PC-9 (cell line): ENCODE data around the gene ZNF362. TPM values are rescaled to one million over a fixed set of nuclear protein-coding genes. Genes with fewer than 3 reads are reported as not detected.

Experiments
- BruUV-seq: library from RNA; stranded (reverse); fragments of 400-500 nt; replicated peaks from 2 replicates; lab custom pipeline; 2021; lab: Mats Ljungman, UMichigan
- CTCF ChIA-PET: fragments of 300-600 bp; sonication (Branson Sonifier 250); formaldehyde crosslinking; loops from one replicate; lab custom pipeline; 2022; ENCODE audit warnings: antibody characterized with exemption; lab: Charles Lee
- POLR2A ChIA-PET: fragments of 300-600 bp; sonication (Branson Sonifier 250); formaldehyde crosslinking; loops from one replicate; lab custom pipeline; 2022; ENCODE audit warnings: antibody characterized with exemption; ENCODE audit not compliant: unreplicated experiment; lab: Charles Lee
- DNase-seq, 2 experiments: peaks; one replicate each; pipeline versions ENCODE4 v3.0.0 to v3.0.0-alpha.2; 2015 to 2022; ENCODE audit warnings: mixed read lengths in 1 of 2
- H2AFZ ChIP-seq: fragments of 200-600 bp; sonication (generic); 2 replicates; pipeline ENCODE4 v1.8.1; 2017; ENCODE audit warnings: antibody characterized with exemption
- H3F3A ChIP-seq: fragments of 200-600 bp; sonication (generic); 2 replicates; pipeline ENCODE4 v1.8.1; 2017; ENCODE audit warnings: antibody characterized with exemption, mild to moderate bottlenecking, low read depth; ENCODE audit not compliant: insufficient read depth
- H3K27ac ChIP-seq: fragments of 200-600 bp; sonication (generic); 2 replicates; pipeline ENCODE4 v1.6.1; 2016; ENCODE audit warnings: mixed run types
- H3K27me3 ChIP-seq: fragments of 200-600 bp; sonication (generic); 2 replicates; pipeline ENCODE4 v1.6.1; 2016; ENCODE audit warnings: low read depth, mixed run types; ENCODE audit not compliant: insufficient read depth
- H3K36me3 ChIP-seq: fragments of 200-600 bp; sonication (generic); 2 replicates; pipeline ENCODE4 v1.6.1; 2016; ENCODE audit warnings: low read depth, mixed run types
- H3K4me1 ChIP-seq: fragments of 200-600 bp; sonication (generic); replicated peaks from 2 replicates; pipeline ENCODE4 v1.6.1; 2016; ENCODE audit warnings: mixed run types; ENCODE audit not compliant: insufficient read depth
- H3K4me2 ChIP-seq: fragments of 200-600 bp; sonication (generic); 2 replicates; pipeline ENCODE4 v1.6.1; 2017; ENCODE audit warnings: mixed run types
- H3K4me3 ChIP-seq: fragments of 200-600 bp; sonication (generic); 2 replicates; pipeline ENCODE4 v1.6.1; 2016; ENCODE audit warnings: mixed run types
- H3K79me2 ChIP-seq: fragments of 200-600 bp; sonication (generic); 2 replicates; pipeline ENCODE4 v1.6.1; 2017; ENCODE audit warnings: low read depth, mixed run types
- H3K9me2 ChIP-seq: fragments of 200-600 bp; sonication (generic); 2 replicates; pipeline ENCODE4 v1.8.1; 2017; ENCODE audit warnings: mild to moderate bottlenecking; ENCODE audit not compliant: insufficient read depth
- H3K9me3 ChIP-seq: fragments of 200-600 bp; sonication (generic); 2 replicates; pipeline ENCODE4 v1.8.1; 2016; ENCODE audit warnings: low read depth; ENCODE audit not compliant: insufficient read depth
- H4K20me1 ChIP-seq: fragments of 200-600 bp; sonication (generic); 2 replicates; pipeline ENCODE4 v1.8.1; 2017; ENCODE audit not compliant: insufficient read depth
- CTCF ChIP-seq: fragments of 200-600 bp; sonication (generic); conservative IDR thresholded peaks from 2 replicates; pipeline ENCODE4 v1.6.1; 2017; ENCODE audit warnings: mixed run types, antibody characterized with exemption, mild to moderate bottlenecking, moderate library complexity
- EZH2 ChIP-seq: fragments of 200-600 bp; sonication (generic); IDR thresholded peaks from 2 replicates; pipeline ENCODE4 v1.8.0; 2017; ENCODE audit warnings: antibody characterized with exemption, low read depth
- intact Hi-C: fragments of 100-400 bp; cut with micrococcal nuclease; formaldehyde crosslinking; loops from one replicate; pipeline ENCODE4 v1.10.0; 2022; ENCODE audit not compliant: unreplicated experiment
- total RNA-seq: library from RNA; stranded (reverse); gene quantifications from 2 replicates; pipeline ENCODE4 v1.2.3, GENCODE V29; 2021

Gene ZNF362
- total RNA-seq, 1 experiment from 2014 or later, result 33.1 TPM

DNA sequence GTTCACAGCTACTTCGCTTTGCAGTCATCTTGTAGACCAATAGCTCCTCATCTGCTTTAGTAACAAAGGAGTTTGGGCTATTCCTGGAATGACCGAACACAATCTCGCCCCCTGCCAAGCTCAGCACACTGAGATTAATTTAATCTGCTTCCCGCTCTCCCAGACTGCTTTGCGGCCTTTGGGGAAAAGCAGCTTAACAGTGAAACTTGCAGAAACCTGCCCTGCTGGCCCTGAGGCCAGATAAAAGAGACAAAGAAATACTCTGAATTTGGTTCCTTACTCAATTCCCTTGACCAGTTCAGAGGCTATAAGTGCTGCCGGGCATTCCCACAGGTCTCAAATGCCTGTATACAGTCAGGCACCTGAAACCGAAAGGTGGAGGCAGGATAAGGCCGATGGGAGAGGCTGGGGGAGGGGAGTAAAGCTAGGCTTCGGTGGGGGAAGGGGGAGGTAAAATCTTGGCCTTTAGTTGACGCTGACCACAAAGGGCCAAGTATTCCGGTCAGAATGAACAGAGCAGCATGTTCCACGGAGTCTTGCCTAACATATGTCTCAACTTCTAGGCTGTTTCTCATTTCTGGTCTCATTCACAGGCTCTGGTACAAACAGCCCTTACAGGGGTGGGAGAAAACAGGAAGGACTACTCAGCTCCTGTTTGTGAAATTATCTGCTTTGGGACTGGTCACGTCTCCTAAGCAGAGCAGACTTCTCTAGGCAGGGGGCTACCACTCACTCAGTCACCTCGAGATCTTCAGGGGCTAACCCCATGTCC, 82.3 kb downstream of the ZNF362 start:
- Histone ChIP-seq H3K36me3 (peaks cover 53% of the 10 kb centered on the region), H3K4me2 (no peak overlapping the region), H4K20me1 (peaks cover 98% of the 10 kb centered on the region), H3K4me3 (no peak overlapping the region), H3F3A (peaks cover 40% of the 10 kb centered on the region), H3K27me3 (no peaks in the 10 kb centered on the region), H3K4me1 (peaks cover 31% of the 10 kb centered on the region), H3K9me3 (no peaks in the 10 kb centered on the region), H3K27ac (no peak overlapping the region; the same call in 1 of the 2 replicates), H3K79me2 (peaks cover 97% of the 10 kb centered on the region), H2AFZ (no peak overlapping the region), H3K9me2 (no peaks in the 10 kb centered on the region)
- intact Hi-C loops, result no loop called here
- CTCF ChIA-PET, result no interaction called here
- no peak for DNase-seq
- POLR2A ChIA-PET, result interaction anchor here (1.0 kb wide), 1 partner anchor 12 kb away, joined by 3 read pairs; no protein-coding TSS in a partner anchor
- no TSS peak for BruUV-seq
- TF ChIP-seq EZH2 (no peak), CTCF (no peak)

GRCh38 chr1:33339413-33339812, 83.1 kb downstream of the ZNF362 start:
- H3K9me3 ChIP-seq, result no peaks in the 10 kb centered on the region
- H3K27me3 ChIP-seq, result no peaks in the 10 kb centered on the region
- TF ChIP-seq EZH2 (no peak), CTCF (no peak)
- intact Hi-C loops, result no loop called here
- peaks cover 96% of the 10 kb centered on the region for H4K20me1 ChIP-seq
- H2AFZ ChIP-seq, result no peak overlapping the region
- ChIA-PET POLR2A (no interaction called here), CTCF (no interaction called here)
- H3K9me2 ChIP-seq, result no peaks in the 10 kb centered on the region
- no peak overlapping the region for H3K4me2 ChIP-seq
- BruUV-seq, result no TSS peak
- peaks cover 56% of the 10 kb centered on the region for H3K36me3 ChIP-seq
- H3K4me1 ChIP-seq, result peaks cover 38% of the 10 kb centered on the region
- no peak overlapping the region for H3K27ac ChIP-seq
- DNase-seq, result no peak
- H3K79me2 ChIP-seq, result peaks cover 98% of the 10 kb centered on the region
- H3F3A ChIP-seq, result peaks cover 47% of the 10 kb centered on the region; the same call in 1 of the 2 replicates
- no peak overlapping the region for H3K4me3 ChIP-seq

- H3K4me3 ChIP-seq, result no peak overlapping the region
- peaks cover 51% of the 10 kb centered on the region; the same call in 1 of the 2 replicates for H3F3A ChIP-seq
- peaks cover 98% of the 10 kb centered on the region for H3K79me2 ChIP-seq
- H3K36me3 ChIP-seq, result peaks cover 58% of the 10 kb centered on the region
- intact Hi-C loops, result no loop called here
- no TSS peak for BruUV-seq
- CTCF ChIA-PET, result no interaction called here
- H3K9me3 ChIP-seq, result no peaks in the 10 kb centered on the region
- no peaks in the 10 kb centered on the region for H3K27me3 ChIP-seq
- H4K20me1 ChIP-seq, result peaks cover 78% of the 10 kb centered on the region
- peaks cover 56% of the 10 kb centered on the region for H3K4me1 ChIP-seq
- POLR2A ChIA-PET, result no interaction called here
- no peak for DNase-seq
- H3K9me2 ChIP-seq, result no peaks in the 10 kb centered on the region
- no peak overlapping the region for H3K27ac ChIP-seq
- no peak overlapping the region for H2AFZ ChIP-seq
- TF ChIP-seq CTCF (no peak), EZH2 (no peak)
- peak overlapping the region; percentile 42; the same call in 1 of the 2 replicates for H3K4me2 ChIP-seq
Measured at GRCh38 chr1:33341190-33341589, 84.9 kb downstream of the ZNF362 start.
